Measurements from ENCODE around the gene MYO5C.

MYO5C gene

GRCh38 chr15:52199271-52199670, 96.3 kb downstream of the MYO5C start:
- H3K4me3 ChIP-seq (ENCODE audit: control insufficient read depth, low read depth, low read length): no peak overlapping the region
- TF ChIP-seq, protein P1, sequence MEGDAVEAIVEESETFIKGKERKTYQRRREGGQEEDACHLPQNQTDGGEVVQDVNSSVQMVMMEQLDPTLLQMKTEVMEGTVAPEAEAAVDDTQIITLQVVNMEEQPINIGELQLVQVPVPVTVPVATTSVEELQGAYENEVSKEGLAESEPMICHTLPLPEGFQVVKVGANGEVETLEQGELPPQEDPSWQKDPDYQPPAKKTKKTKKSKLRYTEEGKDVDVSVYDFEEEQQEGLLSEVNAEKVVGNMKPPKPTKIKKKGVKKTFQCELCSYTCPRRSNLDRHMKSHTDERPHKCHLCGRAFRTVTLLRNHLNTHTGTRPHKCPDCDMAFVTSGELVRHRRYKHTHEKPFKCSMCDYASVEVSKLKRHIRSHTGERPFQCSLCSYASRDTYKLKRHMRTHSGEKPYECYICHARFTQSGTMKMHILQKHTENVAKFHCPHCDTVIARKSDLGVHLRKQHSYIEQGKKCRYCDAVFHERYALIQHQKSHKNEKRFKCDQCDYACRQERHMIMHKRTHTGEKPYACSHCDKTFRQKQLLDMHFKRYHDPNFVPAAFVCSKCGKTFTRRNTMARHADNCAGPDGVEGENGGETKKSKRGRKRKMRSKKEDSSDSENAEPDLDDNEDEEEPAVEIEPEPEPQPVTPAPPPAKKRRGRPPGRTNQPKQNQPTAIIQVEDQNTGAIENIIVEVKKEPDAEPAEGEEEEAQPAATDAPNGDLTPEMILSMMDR (conservative IDR thresholded peaks at IDR 0.05; ENCODE audit: control insufficient read depth, insufficient read depth, low read depth, low read length): no peak
- no peak for DNase-seq (ENCODE audit: low read depth)

GRCh38 chr15:52196891-52197290, 98.7 kb downstream of the MYO5C start:
- DNase-seq (ENCODE audit: low read depth): no peak
- H3K4me3 ChIP-seq (ENCODE audit: control insufficient read depth, low read depth, low read length): no peak overlapping the region
- TF ChIP-seq, protein P1 (conservative IDR thresholded peaks at IDR 0.05; ENCODE audit: control insufficient read depth, insufficient read depth, low read depth, low read length): no peak

DNA sequence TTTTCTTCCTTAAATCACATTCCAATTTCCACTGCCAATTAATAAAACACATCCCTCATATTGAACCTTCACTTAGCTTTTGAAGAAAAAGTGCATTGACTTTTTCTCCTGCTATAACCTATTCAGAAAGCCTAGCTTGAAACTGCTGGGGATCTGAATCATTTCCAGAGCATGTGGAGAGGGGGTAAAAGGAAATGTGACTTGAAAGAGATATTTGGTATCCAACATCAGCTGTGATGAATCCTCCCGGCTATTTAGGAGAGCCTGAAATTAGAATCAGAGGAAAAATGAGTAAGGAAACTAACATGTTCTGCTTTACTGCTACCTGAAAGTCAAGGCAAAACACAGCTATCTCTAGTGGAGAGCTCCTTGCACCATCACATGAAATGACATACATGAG, 101.8 kb downstream of the MYO5C start:
- TF ChIP-seq, protein P1 (conservative IDR thresholded peaks at IDR 0.05; ENCODE audit: control insufficient read depth, insufficient read depth, low read depth, low read length): no peak
- no peak for DNase-seq (ENCODE audit: low read depth)

DNA sequence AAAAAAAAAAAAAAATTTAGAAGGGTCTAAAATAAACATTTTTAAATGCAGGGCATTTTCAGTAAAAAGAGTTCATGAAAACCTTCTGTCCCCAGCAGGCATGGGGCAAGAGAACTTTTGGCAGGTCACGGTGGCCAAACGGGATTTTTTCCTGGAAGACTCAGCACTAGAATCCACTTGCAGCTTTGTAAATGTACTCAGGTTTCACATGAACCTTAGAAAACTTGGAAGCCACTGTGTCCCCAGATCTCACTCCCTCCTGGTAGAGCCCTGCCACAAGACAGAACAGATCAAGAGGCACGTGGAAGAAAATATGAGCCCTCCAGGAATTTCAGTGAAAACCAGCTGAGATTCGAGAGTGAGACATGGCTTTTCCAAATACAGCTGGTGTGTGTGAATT, 102.3 kb downstream of the MYO5C start:
- no peak for DNase-seq (ENCODE audit: low read depth)
- H3K4me3 ChIP-seq (ENCODE audit: control insufficient read depth, low read depth, low read length): no peak overlapping the region
- TF ChIP-seq, protein P1 (conservative IDR thresholded peaks at IDR 0.05; ENCODE audit: control insufficient read depth, insufficient read depth, low read depth, low read length): no peak

More for the DNA sequence above, 101.8 kb downstream of the MYO5C start:
- no peak overlapping the region for H3K4me3 ChIP-seq (ENCODE audit: control insufficient read depth, low read depth, low read length)

DNA sequence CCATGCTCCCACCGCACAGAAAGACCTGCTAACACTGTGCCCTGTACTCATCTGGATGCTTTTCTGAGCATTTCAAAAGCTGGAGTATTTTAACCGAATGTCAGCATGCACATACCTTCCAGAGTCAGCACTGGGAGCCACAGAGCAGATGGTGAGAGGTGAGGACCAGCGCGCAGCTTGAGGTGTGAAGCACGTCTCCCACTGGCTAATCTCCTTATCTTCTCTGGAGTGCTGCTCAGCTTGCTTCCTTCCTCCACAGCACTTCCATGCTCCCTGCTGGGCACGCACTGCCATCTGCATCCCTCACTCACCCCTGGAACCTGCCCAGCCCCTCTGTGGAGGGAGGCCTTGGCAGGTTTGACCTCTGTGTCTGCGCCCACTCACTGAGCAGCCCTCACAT, 104.4 kb downstream of the MYO5C start, which contains the start of gene GNB5:
Gene GNB5 (minus strand): TSS at position 186 of the 400 bp plus-strand sequence. CDS start 6,716 bp downstream, outside the sequence.
- H3K4me3 ChIP-seq (ENCODE audit: control insufficient read depth, low read depth, low read length): no peak within 1 kb of the TSS
- TF ChIP-seq, protein P1 (conservative IDR thresholded peaks at IDR 0.05; ENCODE audit: control insufficient read depth, insufficient read depth, low read depth, low read length): no peak
- DNase-seq (ENCODE audit: low read depth): no peak

DNA sequence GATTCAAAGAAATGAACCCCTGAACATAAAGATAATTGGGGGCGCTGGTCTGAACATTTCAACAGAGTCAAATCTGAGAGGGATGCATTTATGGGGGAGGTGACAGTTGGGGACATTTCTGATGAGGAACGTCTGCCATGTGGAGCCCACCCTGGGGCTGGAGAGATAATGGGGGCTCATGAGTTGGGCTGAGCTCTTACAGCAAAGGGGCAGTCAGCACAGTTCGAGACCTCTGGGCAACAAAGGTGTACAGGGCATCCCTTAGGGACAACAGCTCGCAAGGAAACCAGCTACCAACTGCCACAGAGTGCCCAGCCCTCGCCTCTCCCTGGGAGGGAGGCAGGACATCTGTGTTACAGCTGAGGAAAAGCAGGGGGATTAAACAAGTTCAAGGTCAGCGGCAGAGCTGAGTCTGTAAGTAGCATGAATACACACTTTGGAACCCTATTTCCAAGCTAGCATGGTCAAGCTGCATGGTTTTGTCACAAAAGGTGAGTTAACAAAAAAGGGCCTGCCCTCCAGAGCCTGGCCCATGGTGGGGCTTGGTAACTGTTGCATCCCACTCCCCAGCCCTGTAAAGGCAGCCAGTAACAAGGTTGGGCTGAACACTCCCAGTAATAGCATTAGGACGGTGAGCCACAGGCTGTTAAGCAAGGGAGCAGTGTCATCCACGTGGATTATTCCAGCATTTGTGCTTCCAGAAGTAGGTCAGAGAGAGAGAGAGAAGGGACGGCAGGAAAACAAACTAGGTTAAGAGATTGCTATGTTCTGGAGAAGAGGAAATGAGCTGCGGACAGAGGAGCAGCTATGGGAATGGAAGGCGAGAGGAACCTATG, 108.7 kb downstream of the MYO5C start:
- DNase-seq (ENCODE audit: low read depth): no peak
- TF ChIP-seq, protein P1 (conservative IDR thresholded peaks at IDR 0.05; ENCODE audit: control insufficient read depth, insufficient read depth, low read depth, low read length): no peak

More for the DNA sequence above, 108.7 kb downstream of the MYO5C start:
- no peak overlapping the region for H3K4me3 ChIP-seq (ENCODE audit: control insufficient read depth, low read depth, low read length)
